GM18907 (cell line): ENCODE measurements around the gene NOTUM.

ENCODE experiments used
- ATAC-seq: cut with Tn5 transposase; IDR thresholded peaks from one replicate; pipeline ENCODE4 v1.9.1; 2021; ENCODE audit warnings: mild to moderate bottlenecking, moderate library complexity; ENCODE audit not compliant: unreplicated experiment

Gene NOTUM

DNA sequence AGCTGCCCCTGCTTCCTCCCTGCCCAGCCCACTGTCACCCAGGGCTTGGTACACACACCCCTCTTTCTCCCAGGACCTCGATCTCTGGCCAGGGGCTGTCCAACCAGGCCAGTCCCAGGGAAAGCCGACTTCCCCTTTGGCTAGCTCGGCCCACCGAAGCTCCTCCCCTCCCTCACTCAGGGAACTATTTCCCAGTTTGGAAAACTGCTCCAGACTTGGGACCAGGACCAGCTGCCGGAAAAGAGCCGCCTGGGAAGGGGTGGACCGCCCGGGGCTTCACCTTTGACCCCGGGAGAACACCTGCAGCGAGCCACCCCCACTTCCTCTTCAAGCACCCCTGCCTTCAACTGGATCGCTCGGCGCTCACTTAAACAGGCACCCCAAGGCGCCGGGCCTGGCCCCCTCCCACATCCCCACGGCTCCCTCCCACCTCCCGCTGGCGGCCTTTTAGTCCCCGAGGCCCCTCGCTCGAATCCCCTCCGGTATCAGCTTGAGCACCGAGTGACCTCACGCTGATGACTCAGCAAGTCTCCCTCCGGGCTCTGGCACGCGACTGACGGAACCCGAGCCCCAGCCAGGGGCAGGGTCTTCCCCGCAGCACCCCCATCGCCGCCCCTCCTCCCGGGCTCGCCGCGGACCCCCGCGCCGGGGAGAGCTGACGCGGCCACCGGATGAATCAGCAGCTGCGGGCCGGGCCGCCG is 34.4 kb downstream of the NOTUM start:
- peak; percentile 24 for ATAC-seq

DNA sequence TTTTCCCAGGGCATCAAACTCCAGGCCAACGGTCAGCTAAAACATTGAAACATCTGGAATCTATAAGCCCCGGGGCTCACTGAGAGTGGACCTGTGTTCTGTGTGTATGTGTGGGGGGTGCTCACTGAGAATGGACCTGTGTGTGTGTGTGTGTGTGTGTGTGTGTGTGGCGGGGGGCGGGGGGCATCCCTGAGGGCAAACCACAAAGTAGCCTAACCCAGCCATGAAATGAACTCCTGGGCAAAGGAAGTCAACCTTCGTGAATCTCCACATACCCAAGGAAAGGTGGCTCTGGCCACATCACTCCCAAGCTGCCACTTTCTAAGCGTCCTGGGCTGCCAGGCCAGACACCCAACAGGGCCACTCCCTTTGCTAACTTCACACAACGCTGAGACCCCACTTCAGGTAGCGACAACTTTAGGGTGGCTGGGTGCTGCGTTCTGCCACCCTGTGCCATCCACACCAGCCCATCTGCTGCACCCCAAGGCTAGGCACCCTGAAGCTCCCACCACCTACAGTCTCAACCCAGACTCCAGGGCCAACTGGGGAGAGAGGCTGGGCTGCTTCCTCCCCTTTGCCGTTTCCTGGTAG is 35.0 kb downstream of the NOTUM start:
- ATAC-seq, result no peak

DNA sequence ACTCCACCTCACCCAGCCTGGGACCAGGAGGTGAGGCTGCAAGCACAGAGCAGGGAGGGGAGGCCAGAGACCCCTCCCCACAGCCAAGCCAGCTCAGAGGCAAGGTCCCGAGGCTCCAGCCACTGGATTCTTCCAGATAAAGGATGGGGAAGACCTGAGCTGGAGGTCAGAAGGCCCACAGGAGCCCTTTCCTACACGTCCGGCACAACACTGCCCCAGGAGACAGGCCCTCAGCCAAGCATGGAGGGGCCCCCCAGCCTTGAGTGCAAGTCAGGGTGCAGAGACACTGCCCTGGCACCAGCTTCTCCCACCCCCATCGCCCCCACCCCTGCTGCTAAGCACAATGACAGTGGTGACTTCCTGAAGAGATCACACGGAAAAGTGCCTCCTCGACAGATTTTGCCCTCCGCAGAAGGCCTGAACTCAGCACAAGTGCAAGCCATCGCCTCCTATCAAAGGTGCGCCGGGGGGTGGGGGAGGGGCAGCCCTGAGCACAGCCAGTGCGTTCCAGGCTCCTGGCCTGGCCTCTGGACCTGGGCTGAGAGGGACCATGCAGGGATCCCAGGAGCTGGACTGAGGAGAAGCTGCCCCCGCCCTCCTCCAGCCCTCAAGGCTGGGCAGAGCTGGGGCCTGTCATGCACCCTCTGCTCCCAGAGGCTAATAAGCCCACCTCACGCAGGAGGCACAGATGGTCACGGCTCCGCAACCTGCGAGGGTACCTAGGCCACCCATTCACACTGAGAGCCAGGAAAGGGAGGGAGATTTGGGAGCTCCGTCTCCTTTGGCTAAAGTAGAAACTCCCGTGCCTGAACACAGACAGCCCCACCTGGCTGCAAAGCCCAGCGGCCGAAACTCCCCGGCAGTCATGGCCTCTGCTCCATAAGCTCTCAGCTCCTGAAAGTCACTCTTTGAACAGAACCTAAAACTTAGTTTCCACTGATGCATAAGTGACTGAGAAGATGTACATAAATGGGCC is 36.1 kb downstream of the NOTUM start:
- no peak for ATAC-seq

DNA sequence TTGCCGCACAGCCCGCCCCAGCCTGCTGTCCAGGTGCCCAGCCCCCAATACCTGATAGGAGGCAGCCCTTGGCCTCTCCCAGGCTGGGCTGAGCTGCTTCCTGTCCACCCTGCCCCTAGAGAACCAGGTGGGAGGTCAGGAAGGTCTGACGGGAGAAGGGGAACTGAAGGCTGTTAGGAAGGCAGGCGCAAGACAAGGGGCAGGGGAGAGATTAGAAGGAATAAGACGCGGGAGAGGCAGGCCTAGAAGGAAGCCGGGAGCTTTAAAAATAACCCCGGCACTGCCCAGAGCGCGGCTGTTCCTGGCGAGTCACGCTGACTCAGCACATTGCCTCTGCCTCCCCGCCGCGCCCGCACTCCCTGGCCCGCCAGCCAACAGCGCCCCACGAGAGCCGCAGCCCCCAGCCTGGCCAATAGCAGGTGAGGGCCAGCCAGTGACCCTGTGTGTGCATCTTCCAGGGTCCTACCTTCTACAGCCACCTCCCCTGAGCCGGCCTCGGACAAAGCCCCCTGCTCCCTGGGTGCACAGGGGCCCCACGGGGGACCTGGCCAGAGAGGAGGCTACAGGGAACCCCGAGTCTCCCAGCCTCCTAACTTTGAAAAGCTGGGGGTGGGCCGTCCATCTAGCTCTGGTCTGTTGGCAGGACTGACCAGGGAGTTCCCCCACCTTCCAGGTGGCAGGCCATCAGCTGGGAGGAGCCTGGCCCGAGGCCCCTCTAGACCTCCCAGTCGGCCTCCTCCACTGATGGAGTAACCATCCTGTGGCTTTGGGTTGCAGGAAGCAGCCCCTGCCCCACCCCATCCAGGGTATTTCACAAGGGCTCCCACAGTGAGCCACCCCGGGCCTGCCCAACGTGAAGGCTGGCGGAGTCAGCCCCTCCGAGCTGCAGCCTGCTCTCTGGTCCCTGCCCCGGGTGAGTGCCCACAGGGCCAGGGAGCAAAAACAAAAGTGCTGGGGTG is 37.4 kb downstream of the NOTUM start:
- no peak for ATAC-seq

DNA sequence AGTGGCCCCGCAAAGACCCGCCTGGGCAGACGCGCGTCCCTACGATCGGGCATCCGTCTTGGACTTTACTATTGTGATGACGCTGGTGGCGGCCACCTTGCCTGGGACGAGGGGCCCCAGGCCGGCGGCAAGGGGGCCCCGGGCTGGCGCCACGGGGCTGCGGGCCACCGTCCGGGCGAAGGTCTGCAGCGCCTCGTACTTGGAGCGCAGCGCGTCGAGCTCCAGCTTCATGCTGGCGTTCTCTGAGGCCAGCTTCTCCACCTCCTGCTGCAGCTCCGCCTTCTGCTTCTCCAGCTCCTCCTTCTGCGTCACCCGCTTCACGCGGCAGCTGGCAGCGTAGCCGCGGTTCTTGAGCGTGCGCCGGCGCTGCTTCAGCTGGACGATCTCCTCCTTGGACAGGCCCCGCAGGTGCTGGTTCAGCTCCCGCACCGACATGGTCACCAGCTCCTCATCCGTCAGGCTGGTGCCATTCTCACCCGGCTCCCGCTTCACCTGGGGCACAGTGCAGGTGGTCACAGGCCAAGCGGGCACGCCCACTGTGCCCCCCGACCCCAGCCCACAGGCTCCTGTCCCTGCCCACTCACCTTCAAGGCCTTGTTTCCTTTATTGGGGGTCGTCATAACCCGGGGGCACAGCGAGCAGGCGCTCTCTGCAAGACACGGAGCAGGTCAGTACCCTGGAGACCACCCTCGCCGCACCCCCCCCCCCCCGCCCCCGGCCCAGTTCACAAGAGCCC is 38.3 kb downstream of the NOTUM start:
- no peak for ATAC-seq

DNA sequence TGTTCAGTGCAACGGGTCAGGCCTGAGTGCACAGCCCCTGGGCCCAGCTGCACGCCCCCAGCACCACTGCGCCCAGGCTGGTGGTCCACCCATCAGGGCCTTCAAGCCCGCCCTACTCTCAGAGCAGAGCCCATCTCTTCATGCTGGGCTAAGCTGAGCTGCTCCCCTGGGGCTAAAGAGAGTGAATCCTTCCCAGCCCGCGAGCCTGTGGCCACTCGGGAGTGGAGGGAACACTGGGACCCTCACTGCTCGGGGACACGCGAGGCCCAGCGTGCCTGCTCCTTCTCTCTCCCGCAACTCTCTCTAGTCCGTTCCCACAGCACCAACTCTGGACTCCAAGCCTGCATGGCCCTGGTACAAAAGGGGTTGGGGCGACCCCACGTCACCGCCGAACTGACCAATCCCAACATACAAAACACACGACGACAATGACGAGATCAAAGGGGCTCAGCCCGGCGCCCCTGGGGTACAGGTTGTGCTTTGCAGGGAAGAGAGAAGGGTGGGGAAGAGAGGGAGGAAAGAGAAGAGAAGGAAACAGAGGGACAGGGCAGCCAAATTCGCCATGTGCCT is 38.9 kb downstream of the NOTUM start:
- ATAC-seq, result no peak

DNA sequence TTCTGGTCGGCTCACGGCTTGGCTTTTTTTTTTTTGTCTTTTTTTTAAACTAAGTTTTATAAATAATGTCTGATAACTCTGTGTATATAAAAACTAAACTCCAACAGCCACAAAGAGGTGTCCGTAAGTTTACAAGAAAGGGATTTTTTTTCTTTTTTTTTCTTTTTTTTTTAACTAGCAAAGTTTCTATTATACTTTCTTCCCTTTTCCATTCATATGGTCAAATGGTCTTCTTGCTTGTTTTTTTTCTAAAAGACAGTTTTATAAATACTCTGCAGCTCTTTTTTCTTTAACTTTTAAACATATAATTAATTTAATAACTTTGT is 39.5 kb downstream of the NOTUM start:
- ATAC-seq, result no peak

DNA sequence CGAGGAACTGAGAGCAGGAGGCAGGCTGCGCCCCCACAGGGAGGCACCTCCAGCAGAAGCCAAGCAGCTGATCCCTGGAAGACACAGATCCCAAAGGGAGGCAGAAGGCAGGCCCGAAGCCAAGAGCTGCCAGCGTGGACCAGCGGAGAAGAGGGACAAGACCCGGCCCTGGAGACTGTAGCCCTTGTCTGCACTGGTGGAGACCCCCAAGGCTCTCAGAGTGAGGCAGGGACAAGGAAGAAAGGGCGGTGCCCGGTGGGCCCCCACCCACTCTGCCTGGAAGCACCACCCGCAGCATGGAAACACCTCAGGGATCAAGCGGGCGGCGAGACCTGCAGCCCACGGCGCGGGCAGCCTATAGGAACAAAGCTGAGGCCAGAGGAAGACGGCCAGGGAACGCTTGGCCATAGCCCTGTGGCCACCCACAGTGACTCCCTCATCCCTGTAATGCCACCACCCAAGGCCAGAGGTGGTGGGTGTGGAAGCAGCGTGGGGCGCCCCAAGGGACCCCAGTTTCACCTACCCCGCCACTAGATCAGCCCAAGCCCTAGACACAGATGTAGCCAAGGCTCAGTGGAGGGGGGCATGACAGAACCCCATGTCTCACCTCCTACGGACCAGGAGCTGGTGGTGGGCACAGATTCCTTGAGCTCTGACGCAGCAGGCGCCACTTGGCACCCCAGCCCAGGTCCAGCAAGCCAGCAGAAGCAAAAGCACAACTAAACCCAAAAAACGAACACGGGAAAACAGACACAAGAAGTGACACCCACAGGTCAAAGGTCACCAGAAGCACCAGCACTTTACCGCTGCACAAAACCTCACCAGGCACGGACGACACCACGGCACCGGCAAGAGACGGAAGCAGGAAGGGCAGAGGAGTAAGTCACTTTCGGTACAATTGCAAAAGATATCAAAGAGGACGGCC is 40.1 kb downstream of the NOTUM start:
- ATAC-seq, result no peak

DNA sequence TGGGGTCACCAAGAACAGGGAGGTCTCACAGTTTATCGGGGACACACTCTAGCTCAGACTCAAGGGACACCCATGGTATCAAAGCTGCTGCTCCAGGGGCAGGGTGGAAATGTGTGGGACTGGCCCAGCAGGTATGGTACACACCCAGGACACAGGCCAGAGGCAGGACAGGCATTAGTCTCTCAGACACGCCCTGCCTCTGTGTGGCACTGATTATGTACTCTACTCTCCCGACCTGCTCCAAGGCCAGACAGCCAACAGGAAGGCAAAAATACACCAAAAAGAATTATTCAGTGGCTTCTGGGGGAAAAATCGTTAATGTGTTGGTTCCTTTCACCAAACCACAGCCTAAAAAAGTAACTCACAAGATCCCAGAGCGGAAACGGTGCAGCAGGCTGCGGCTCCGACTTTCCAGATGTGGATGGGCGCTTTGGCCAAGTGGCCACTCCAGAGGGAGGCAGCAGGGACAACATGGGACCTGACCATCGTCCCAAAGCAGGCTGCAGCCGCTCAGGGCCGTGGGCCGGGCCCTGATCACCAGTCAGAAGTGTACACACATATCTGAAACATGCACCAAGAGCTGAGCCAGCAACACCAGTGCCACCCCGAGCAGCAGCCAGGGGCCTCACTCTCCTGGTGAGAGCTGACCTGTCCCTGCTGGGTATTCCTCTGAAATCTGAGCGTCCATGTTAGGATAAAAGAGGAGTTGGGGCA is 42.0 kb downstream of the NOTUM start:
- no peak for ATAC-seq

DNA sequence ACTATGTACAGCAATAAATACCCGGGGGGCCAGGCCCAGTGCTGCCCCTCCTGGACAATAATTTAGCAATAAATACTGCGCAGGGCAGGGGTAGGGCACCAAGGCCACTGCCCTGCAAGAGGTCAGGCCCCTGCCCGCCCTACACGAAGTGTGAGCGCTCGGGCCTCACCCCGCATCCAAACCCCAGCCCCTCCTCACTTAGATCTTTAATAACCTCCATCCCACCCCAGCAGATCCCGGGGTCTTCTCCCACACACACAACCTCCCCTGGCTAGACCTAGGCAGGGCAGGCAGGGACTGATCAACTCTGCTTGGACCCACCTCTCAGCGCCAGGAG is 42.7 kb downstream of the NOTUM start:
- ATAC-seq, result peak; percentile 8

DNA sequence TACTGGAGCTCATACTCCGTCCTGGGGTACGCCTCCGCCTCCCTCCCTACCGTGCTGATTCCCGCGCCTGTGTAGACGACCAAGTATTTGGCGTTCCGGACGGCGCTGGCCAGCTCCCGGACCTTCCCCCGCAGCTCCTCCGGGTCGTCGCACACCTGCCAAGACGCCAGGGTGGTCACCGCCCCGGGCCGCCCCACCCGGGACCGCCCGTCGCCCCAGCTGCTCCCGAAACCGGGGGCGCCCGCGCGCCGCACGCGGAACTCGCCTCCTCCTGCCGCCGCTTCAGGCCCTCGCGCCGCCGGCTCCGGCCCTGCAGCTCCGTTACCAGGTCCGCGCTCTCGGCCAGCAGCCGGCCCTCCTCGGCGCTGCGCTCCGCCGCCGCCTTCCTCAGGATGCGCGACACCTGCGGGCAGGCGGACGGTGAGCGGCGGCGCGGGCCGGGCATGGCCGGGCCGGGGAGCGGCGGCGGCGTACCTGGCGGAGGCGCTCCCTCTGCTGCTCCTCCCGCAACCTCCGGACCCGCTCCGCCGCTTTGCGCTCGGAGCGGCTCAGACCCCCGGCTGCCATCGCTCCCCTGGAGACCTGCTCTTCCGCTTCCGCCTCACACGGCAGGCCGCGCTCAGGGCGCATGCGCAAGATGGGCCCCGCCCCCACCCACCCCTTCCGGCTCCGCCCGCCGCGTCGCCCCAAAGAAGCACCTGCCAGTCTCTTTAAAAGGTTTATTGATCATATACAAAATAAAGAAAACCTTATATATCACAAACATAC is 43.2 kb downstream of the NOTUM start, which contains the start of gene SIRT7:
Gene SIRT7 (minus strand): TSS at position 612 of the 768 bp plus-strand sequence. CDS start 45 bp downstream, at position 567.
- peak; percentile 49 for ATAC-seq

DNA sequence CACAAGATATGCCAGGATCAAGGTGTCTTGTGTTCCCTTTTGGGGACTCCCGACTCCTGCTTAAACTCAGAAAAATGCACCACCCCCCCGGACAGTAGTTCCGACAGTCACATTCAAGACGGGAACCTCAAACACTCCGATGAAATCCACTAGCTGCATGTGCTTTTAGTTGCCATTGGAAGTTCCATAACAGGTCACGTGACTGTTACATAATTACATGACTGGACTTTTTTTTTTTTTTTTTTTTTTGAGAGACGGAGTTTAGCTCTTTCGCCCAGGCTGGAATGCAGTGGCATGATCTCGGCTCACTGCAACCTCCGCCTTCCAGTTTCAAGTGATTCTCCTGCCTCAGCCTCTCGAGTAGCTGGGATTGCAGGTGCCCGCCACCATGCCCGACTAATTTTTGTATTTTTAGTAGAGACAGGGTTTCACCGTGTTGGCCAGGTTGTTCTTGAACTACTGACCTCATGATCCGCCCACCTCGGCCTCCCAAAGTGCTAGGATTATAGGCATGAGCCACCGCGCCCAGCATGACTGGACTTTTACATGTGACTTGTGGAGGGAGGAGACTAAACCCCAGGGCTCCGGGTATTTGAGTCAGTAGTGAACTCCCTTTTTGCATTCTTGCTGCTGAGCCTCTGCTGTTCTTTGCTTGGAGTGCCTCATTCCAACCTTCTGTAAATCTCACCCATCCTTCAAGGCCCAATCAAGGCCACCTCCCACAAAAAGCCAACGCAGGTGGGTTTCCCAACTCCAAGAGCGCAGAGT is 44.6 kb downstream of the NOTUM start:
- no peak for ATAC-seq

DNA sequence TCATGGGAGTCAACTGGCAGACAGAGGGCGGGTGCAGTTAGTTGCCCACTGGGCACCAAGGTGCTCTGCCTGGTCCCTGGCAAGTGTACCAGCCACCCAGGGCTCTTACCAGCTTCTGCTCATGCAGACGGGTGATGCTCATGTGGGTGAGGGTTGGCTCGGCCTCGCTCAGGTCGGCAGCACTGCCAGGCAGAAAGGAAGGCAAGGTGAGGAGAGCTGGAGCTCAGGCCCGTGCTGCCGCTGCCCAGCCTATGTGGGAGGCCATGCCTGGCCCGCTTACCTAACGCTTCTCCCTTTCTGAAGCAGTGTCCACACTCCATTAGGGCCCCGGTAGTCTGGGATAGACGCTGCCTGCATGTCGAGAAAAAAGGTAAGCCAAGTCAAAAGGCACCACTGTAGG is 45.7 kb downstream of the NOTUM start:
- ATAC-seq, result no peak

DNA sequence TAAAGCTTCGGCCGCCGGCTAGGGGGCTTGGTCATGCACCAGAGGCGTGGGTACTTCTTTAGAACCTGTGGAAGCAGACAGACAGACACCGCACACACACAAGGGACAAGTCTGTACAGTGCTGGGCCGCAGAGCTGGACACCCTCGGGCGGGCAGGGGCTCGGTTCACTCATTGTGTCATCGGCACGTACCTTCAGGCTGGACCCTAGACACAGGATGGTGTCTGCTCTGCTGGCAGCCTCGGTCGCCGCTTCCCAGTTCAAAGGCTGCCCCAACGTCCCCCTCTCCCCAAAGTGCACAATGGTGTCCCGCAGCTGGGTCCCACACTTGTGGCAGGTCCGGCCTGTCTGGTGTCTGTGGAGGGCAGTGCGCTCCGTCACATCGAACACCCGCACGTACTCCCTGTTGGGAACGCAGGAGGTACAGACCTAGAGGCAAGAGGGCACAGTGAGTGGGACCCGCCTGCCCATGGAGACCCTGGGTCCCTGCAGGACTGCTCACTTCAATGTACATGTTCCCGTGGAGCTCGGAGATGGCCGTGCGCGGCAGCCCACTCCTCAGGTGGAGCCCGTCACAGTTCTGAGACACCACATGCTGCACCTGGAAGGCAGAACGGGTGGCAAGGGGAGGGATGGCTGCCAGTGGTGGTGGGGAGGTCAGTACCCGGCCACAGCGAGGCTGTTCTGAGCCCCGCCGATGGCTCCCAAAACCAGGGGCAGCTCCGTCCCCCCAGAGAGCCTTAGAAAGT is 46.7 kb downstream of the NOTUM start:
- no peak for ATAC-seq

DNA sequence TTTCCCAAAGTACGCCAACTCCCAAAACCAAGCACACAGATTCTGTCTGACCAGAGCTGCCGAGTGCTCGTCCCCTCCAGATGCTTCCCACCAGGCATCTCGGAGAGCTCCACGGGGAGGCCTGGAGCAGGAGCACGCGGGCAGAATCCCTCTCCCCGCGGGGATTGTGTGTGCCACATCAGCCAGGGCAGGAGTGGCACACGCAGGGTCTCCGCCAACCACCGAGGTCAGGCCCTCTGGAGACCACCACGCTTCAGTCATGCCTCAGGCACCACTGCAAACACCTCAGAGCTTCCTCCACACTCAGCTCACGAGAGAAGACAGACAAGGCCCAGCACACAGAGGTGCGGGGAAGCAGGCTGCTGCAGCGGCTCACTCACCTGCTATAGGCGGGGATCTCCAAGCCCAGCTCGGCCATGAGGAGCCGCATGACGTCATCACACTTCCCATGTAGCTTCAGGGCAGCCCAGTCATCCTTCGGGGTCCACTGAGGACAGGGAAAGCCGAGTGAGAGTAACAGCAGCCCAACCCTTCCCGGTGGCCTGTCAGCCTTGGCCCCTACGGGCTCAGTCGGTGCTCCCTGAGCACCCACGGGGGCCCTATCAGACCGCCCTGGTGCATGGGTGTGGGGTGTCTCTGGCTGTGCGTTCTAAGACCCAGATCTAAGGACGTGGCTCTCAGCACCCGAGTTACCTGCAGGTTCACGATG is 47.4 kb downstream of the NOTUM start:
- ATAC-seq, result no peak
